Measurements from ENCODE around the gene AFDN. TPM values are rescaled to one million over a fixed set of nuclear protein-coding genes. Genes with fewer than 3 reads are reported as not detected.
A peak's percentile ranks its signal among the peaks of the same experiment; 100 is the strongest.

Gene AFDN
- total RNA-seq, 1 experiment from 2014 or later: 36.3 TPM

DNA sequence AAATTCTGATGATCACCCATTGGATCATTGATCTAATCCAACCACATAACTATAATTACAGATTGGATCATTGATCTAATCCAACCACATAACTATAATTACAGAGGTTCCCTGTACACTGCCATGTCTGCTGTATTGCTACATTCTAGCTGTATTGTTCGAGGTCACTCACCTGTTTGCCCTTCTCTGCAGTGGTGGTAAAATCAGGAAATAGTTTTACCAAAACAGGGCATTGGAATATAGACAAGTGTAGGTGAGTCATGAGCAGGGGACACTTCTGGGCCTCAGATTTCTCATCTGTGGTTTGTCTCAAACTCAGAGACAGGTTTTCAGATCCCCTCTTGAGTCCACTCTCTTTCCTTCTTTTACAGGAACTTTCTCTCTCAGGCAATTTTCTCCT is 9.0 kb upstream of the AFDN start:
- DNase-seq (ENCODE audit: low spot score): no peak

DNA sequence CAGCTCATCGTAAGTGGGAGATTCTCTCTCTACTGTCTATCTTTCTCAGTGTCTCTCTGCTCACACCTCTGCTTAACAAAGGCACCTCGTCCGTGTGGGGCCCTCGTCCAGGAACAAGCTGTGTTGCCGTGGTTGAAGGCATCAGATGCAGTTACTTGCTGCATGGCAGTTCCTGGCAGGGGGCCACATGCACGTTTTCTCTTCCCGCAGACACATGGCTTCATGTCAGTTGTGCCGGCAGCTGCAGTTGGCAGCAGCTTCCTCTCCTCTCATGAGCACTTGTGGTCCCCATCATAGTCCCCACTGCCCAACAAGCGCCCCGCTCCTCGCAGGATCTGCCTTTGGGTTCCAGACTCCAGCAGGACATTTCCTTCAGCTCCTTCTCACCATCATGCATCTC is 7.1 kb upstream of the AFDN start:
- DNase-seq (ENCODE audit: low spot score): no peak

DNA sequence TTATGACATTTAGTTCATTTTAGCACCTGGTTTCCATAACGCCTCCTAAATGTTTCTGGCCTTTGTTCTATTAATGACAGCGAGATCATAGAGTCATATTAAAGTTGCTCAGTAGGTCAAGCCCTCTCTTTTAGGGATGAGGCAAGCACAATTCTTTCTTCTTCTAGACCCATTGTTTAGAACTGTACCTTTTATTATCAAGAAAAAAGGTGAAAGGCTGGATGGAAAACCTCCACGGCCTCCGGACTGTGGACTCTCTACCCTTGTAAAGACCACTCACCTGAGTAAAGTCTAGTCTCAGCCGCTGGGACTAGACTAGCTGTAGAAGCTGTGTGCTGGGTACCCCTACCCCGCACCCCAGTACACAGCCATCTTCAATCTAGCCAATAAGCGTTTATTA is 6.0 kb upstream of the AFDN start:
- DNase-seq (ENCODE audit: low spot score): no peak

GRCh38 chr6:167824591-167825331 is 1.9 kb upstream of the AFDN start:
- DNase-seq (ENCODE audit: low spot score): no peak

GRCh38 chr6:167825332-167826229 is 1.1 kb upstream of the AFDN start:
- peak; percentile 9 for DNase-seq (ENCODE audit: low spot score)

GRCh38 chr6:167826230-167826895 is 348 bp upstream of the AFDN start:
- DNase-seq (ENCODE audit: low spot score): no peak

GRCh38 chr6:167827583-167828324 is 1.0 kb downstream of the AFDN start:
- DNase-seq (ENCODE audit: low spot score): no peak

GRCh38 chr6:167828325-167828956 is 1.7 kb downstream of the AFDN start:
- DNase-seq (ENCODE audit: low spot score): no peak

DNA sequence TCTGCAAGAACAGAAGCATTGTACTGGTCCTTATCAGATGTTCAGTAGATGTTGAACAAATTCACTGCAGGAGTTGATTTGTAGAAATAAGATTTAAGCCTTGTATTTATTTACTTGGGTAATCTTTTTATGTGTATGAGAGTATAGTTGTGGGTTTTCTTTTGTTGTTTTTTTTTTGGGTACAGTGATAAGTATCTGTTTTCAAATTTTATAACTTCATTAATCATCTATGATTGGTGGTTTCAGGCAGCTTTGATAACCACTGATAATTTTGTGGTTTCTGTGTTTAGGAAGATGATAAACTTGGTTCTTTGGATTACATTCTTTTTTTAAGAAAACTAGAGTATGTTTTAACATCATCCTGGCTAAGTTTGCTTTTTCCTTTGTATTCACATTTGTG is 2.8 kb downstream of the AFDN start:
- no peak for DNase-seq (ENCODE audit: low spot score)

GRCh38 chr6:167831281-167831828 is 4.6 kb downstream of the AFDN start:
- DNase-seq (ENCODE audit: low spot score): no peak

GRCh38 chr6:167832497-167833395 is 6.0 kb downstream of the AFDN start:
- DNase-seq (ENCODE audit: low spot score): no peak

DNA sequence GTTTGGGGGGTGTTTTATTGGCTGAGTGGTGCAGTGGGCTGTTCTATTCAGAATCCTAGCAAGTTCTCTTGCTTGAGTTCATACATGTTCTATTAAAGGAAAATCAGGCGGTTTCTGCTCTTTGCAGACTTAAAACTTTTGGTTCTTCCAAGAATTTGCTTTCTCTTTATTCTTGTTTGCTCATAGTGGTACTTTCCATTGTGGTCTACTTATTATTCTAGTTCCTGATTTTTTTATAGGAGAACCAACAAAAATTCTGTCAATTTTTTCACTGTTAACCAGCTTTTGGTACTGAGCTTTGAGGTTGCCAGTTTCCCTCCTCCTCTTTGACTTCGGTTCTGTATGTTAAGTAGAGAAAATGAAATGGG is 6.7 kb downstream of the AFDN start:
- no peak for DNase-seq (ENCODE audit: low spot score)

DNA sequence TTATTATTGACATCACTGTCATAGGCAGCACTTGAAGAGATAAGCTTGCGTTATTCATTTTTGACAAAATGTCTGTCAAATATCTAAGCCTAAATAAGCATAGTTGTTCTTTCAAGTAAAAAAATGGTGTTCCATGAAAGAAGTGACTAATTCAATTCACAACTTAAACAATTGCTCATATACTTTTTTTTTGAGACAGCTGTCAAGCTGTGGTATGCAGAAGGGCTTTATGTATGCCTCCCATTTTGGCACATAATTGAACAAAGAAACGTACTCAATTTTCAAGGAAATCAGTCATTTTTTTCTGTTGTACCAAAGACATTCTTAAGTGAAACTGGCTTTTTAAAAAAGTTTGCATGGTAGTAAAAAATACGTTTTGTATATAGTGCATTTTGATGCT is 8.5 kb downstream of the AFDN start:
- DNase-seq (ENCODE audit: low spot score): no peak

GRCh38 chr6:167836721-167837120 is 10.0 kb downstream of the AFDN start:
- no peak for DNase-seq (ENCODE audit: low spot score)

- no peak for DNase-seq (ENCODE audit: low spot score)
Measured at GRCh38 chr6:167838207-167838748, 11.6 kb downstream of the AFDN start.

GRCh38 chr6:167839343-167839742 is 12.6 kb downstream of the AFDN start:
- no peak for DNase-seq (ENCODE audit: low spot score)

DNA sequence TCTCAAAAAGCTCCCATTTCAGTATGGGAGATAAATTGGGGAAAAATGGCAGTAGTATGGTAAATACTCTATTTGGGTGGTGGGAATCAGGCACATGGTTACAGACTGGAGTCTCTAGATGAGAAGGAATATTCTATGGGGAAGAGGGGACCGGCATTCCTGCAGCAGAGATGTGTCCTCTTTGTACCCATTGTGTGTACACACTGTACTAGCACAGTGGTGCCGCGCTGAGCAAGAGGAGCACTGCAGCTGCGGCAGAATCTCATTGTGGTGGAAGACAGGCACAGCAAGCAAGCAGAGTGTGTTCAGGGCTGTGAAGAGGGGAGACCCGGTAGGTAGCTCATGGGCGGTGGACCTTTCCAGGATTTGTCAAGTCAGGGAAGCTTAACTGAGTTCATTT is 13.0 kb downstream of the AFDN start:
- no peak for DNase-seq (ENCODE audit: low spot score)

GRCh38 chr6:167840160-167840525 is 13.4 kb downstream of the AFDN start:
- DNase-seq (ENCODE audit: low spot score): no peak

- DNase-seq (ENCODE audit: low spot score): no peak
Measured at GRCh38 chr6:167840526-167841179, 13.9 kb downstream of the AFDN start.

All from A172 (cell line).